ENCODE measurements around the gene HOXA13. TPM values are rescaled to one million over a fixed set of nuclear protein-coding genes. Genes with fewer than 3 reads are reported as not detected.

The HOXA13 gene
- total RNA-seq, 1 donor from 2014 or later: not detected

GRCh38 chr7:27214239-27214950 lies 14.5 kb upstream of the HOXA13 start:
- Mint-ChIP-seq H3K27ac (ENCODE audit: unreplicated experiment) (no peak overlapping the region), H3K27me3 (ENCODE audit: low read depth) (peaks cover 72% of the 10 kb centered on the region), H3K4me3 (ENCODE audit: unreplicated experiment) (no peak overlapping the region), H3K4me1 (ENCODE audit: low read depth) (peaks cover 11% of the 10 kb centered on the region), H3K36me3 (ENCODE audit: low read depth) (no peaks in the 10 kb centered on the region), H3K9me3 (ENCODE audit: low read depth) (no peaks in the 10 kb centered on the region)
- no peak for TF ChIP-seq CTCF (IDR thresholded peaks at IDR 0.05)
- no peak for DNase-seq (ENCODE audit: low spot score)

DNA sequence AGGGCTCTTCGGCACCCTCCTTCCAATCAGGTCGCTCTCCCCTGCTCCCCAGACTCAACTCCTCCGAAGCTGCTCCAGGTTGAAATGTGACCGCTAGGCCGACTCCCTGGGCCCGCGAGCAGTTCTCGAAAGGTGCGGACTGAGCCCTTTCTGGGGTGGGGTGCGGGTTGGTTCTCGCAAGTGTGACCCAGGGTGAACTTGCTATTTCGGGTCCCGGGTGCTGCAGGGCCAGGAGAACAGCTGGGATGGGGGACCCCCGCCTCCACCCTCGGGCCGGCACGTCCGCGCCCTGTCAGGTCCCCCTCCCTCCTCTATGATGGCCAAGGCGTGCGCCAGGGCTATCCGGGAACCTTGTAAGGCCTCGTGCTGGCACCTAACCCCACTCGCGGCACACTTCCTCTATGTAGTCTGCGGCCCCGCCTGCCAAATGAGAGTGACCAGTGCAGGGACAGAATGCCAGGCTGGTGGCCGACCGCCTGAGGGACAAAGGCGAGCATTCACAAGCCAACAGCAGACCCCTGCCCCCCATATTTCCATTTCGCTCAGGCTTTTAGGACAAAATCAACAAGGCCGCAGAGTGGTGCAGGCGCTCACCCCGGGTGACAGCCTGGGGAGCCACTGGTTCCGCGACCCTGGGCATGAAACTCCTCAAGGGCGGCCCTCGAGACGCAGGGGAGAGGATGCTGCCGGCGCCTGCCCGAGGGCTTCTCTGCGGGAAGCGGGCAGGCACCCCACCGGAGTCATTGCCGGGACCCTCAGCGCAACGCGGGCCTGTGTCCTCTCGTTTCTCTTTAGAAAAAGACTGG lies 13.7 kb upstream of the HOXA13 start:
- no peak for DNase-seq (ENCODE audit: low spot score)
- no peaks in the 10 kb centered on the region for H3K9me3 Mint-ChIP-seq (ENCODE audit: low read depth)
- no peak overlapping the region for H3K4me3 Mint-ChIP-seq (ENCODE audit: unreplicated experiment)
- no peaks in the 10 kb centered on the region for H3K36me3 Mint-ChIP-seq (ENCODE audit: low read depth)
- no peak for TF ChIP-seq CTCF (IDR thresholded peaks at IDR 0.05)
- H3K27me3 Mint-ChIP-seq (ENCODE audit: low read depth): peaks cover 74% of the 10 kb centered on the region
- no peak overlapping the region for H3K27ac Mint-ChIP-seq (ENCODE audit: unreplicated experiment)
- peaks cover 11% of the 10 kb centered on the region for H3K4me1 Mint-ChIP-seq (ENCODE audit: low read depth)

GRCh38 chr7:27212497-27213432 lies 12.9 kb upstream of the HOXA13 start:
- peaks cover 81% of the 10 kb centered on the region for H3K27me3 Mint-ChIP-seq (ENCODE audit: low read depth)
- no peak for DNase-seq (ENCODE audit: low spot score)
- H3K9me3 Mint-ChIP-seq (ENCODE audit: low read depth): no peaks in the 10 kb centered on the region
- H3K4me1 Mint-ChIP-seq (ENCODE audit: low read depth): peaks cover 11% of the 10 kb centered on the region
- H3K4me3 Mint-ChIP-seq (ENCODE audit: unreplicated experiment): no peak overlapping the region
- no peak overlapping the region for H3K27ac Mint-ChIP-seq (ENCODE audit: unreplicated experiment)
- TF ChIP-seq CTCF (IDR thresholded peaks at IDR 0.05): peak; percentile 15
- H3K36me3 Mint-ChIP-seq (ENCODE audit: low read depth): no peaks in the 10 kb centered on the region

GRCh38 chr7:27211764-27212204 lies 11.9 kb upstream of the HOXA13 start:
- Mint-ChIP-seq H3K4me3 (ENCODE audit: unreplicated experiment) (no peak overlapping the region), H3K4me1 (ENCODE audit: low read depth) (peaks cover 11% of the 10 kb centered on the region), H3K36me3 (ENCODE audit: low read depth) (no peaks in the 10 kb centered on the region), H3K27ac (ENCODE audit: unreplicated experiment) (no peak overlapping the region), H3K9me3 (ENCODE audit: low read depth) (no peaks in the 10 kb centered on the region), H3K27me3 (ENCODE audit: low read depth) (peaks cover 83% of the 10 kb centered on the region)
- DNase-seq (ENCODE audit: low spot score): no peak
- TF ChIP-seq CTCF (IDR thresholded peaks at IDR 0.05): no peak

GRCh38 chr7:27211084-27211446 lies 11.2 kb upstream of the HOXA13 start:
- peaks cover 83% of the 10 kb centered on the region for H3K27me3 Mint-ChIP-seq (ENCODE audit: low read depth)
- H3K27ac Mint-ChIP-seq (ENCODE audit: unreplicated experiment): no peak overlapping the region

More at GRCh38 chr7:27211084-27211446, 11.2 kb upstream of the HOXA13 start:
- peaks cover 1% of the 10 kb centered on the region for H3K36me3 Mint-ChIP-seq (ENCODE audit: low read depth)
- DNase-seq (ENCODE audit: low spot score): no peak
- no peak overlapping the region for H3K4me3 Mint-ChIP-seq (ENCODE audit: unreplicated experiment)
- TF ChIP-seq CTCF (IDR thresholded peaks at IDR 0.05): no peak
- H3K9me3 Mint-ChIP-seq (ENCODE audit: low read depth): no peaks in the 10 kb centered on the region
- peaks cover 13% of the 10 kb centered on the region for H3K4me1 Mint-ChIP-seq (ENCODE audit: low read depth)
